Measurements from ENCODE around the gene SNU13. TPM values are rescaled to one million over a fixed set of nuclear protein-coding genes. Genes with fewer than 3 reads are reported as not detected.
"Not testable (repeated sequence)": the region's sequence is repeated elsewhere in the genome, so short reads cannot be mapped to it uniquely, and the experiment has no call there.

Gene SNU13
- total RNA-seq, 3 donors from 2014 or later, result 97.9 to 145 (median 127) TPM

DNA sequence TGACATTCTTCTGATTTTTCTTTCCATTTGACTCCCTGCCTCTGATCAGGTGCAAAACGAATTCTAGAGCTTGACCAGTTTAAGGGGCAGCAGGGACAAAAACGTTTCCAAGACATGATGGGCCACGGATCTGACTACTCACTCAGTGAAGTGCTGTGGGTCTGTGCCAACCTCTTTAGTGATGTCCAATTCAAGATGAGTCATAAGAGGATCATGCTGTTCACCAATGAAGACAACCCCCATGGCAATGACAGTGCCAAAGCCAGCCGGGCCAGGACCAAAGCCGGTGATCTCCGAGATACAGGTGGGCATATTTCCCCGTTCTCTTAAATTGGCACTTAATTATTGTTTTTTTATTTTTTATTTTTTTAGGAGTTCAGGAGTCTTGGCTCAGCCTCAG, 52.2 kb downstream of the SNU13 start:
- no peak overlapping the region for H3K4me3 ChIP-seq
- DNase-seq (ENCODE audit: low spot score in 2 of 2), result no peak
- no peaks in the 10 kb centered on the region for H3K27me3 ChIP-seq
- intact Hi-C loops (cut with DNase I; ENCODE audit: low total_unique reads), result no loop called here
- no peak overlapping the region for H3K27ac ChIP-seq
- H3K4me1 ChIP-seq, result no peaks in the 10 kb centered on the region
- H3K36me3 ChIP-seq, result no peaks in the 10 kb centered on the region
- no peaks in the 10 kb centered on the region for H3K9me3 ChIP-seq
- TF ChIP-seq, protein P1, sequence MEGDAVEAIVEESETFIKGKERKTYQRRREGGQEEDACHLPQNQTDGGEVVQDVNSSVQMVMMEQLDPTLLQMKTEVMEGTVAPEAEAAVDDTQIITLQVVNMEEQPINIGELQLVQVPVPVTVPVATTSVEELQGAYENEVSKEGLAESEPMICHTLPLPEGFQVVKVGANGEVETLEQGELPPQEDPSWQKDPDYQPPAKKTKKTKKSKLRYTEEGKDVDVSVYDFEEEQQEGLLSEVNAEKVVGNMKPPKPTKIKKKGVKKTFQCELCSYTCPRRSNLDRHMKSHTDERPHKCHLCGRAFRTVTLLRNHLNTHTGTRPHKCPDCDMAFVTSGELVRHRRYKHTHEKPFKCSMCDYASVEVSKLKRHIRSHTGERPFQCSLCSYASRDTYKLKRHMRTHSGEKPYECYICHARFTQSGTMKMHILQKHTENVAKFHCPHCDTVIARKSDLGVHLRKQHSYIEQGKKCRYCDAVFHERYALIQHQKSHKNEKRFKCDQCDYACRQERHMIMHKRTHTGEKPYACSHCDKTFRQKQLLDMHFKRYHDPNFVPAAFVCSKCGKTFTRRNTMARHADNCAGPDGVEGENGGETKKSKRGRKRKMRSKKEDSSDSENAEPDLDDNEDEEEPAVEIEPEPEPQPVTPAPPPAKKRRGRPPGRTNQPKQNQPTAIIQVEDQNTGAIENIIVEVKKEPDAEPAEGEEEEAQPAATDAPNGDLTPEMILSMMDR (IDR thresholded peaks at IDR 0.05), result no peak
- TF ChIP-seq POLR2A (IDR thresholded peaks at IDR 0.05), result no peak
- TF ChIP-seq POLR2AphosphoS5 (IDR thresholded peaks at IDR 0.05), result no peak

- H3K27ac ChIP-seq; H3K4me1 ChIP-seq; H3K4me3 ChIP-seq; intact Hi-C loops (cut with DNase I; ENCODE audit: low total_unique reads); H3K9me3 ChIP-seq; H3K27me3 ChIP-seq; H3K36me3 ChIP-seq; DNase-seq (ENCODE audit: low spot score in 2 of 2): not testable (repeated sequence)
Measured at GRCh38 chr22:41634610-41635009, 54.1 kb downstream of the SNU13 start.

- H3K36me3 ChIP-seq; intact Hi-C loops (cut with DNase I; ENCODE audit: low total_unique reads): not testable (repeated sequence)
Measured at GRCh38 chr22:41631615-41632014, 57.1 kb downstream of the SNU13 start.

GRCh38 chr22:41631115-41631514, 57.6 kb downstream of the SNU13 start:
- DNase-seq (ENCODE audit: low spot score in 2 of 2); H3K27ac ChIP-seq; H3K36me3 ChIP-seq; H3K4me3 ChIP-seq; H3K4me1 ChIP-seq; intact Hi-C loops (cut with DNase I; ENCODE audit: low total_unique reads); H3K27me3 ChIP-seq; H3K9me3 ChIP-seq: not testable (repeated sequence)

More at GRCh38 chr22:41631615-41632014, 57.1 kb downstream of the SNU13 start:
- H3K9me3 ChIP-seq; H3K27me3 ChIP-seq; H3K27ac ChIP-seq; H3K4me1 ChIP-seq; DNase-seq (ENCODE audit: low spot score in 2 of 2); H3K4me3 ChIP-seq: not testable (repeated sequence)

DNA sequence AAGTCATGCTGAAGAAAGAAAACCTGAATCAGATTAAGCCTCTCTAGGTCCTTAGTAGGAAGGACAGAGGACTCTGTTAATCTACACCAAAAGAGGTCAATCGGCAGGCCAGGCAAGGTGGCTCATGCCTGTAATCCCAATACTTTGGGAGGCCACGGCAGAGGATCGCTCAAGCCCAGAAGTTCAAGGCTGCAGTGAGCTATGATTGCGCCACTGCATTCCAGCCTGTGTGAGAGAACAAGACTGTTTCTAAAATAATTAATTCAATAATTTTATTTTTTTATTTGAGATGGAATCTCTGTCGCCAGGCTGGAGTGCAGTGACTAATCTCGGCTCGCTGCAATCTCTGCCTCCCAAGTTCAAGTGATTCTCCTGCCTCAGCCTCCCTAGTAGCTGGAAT, 63.1 kb downstream of the SNU13 start:
- no peaks in the 10 kb centered on the region for H3K36me3 ChIP-seq
- TF ChIP-seq POLR2AphosphoS5 (IDR thresholded peaks at IDR 0.05), result no peak
- TF ChIP-seq, protein P1 (IDR thresholded peaks at IDR 0.05), result no peak
- no peak for TF ChIP-seq POLR2A (IDR thresholded peaks at IDR 0.05)
- no peak overlapping the region for H3K4me3 ChIP-seq
- no peaks in the 10 kb centered on the region for H3K27me3 ChIP-seq
- intact Hi-C loops (cut with DNase I; ENCODE audit: low total_unique reads), result no loop called here
- peaks cover 3 to 7% of the 10 kb centered on the region in 2 donors for H3K4me1 ChIP-seq
- no peaks in the 10 kb centered on the region for H3K9me3 ChIP-seq
- DNase-seq (ENCODE audit: low spot score in 2 of 2), result no peak
- H3K27ac ChIP-seq, result no peak overlapping the region

Other genes with a start within 250 kb of the SNU13 start
- 10 to 100 TPM; 28.8 to 61.9 (median 45.8) TPM for gene TOB2, start 242.1 kb downstream of the SNU13 start, total RNA-seq
- 10 to 100 TPM; 42.0 to 46.0 (median 43.8) TPM for gene PHF5A, start 220.2 kb downstream of the SNU13 start, total RNA-seq
- gene ACO2, start 219.8 kb downstream of the SNU13 start, total RNA-seq, result 10 to 100 TPM; 58.1 to 92.2 (median 65.2) TPM
- gene POLR3H, start 144.4 kb downstream of the SNU13 start, total RNA-seq, result 10 to 100 TPM; 18.2 to 26.5 (median 20.2) TPM
- 1 to 10 TPM in 2 of 3 donors, not detected in 1; 1.6 to 1.9 TPM for gene CSDC2, start 127.9 kb downstream of the SNU13 start, total RNA-seq
- 10 to 100 TPM; 42.7 to 74.1 (median 48.5) TPM for gene PMM1, start 99.0 kb downstream of the SNU13 start, total RNA-seq
- gene DESI1, start 67.8 kb downstream of the SNU13 start, total RNA-seq, result 10 to 100 TPM; 17.0 to 23.5 (median 21.0) TPM
- 100 to 1,000 TPM; 194 to 232 (median 220) TPM for gene XRCC6, start 67.6 kb downstream of the SNU13 start, total RNA-seq
- gene MEI1, start 10.6 kb upstream of the SNU13 start, total RNA-seq, result 10 to 100 TPM in 1 of 3 donors, 1 to 10 TPM in 2; 1.3 to 12.1 (median 4.3) TPM
- 10 to 100 TPM in 2 of 3 donors, 1 to 10 TPM in 1; 4.0 to 12.3 (median 10.8) TPM for gene CCDC134, start 111.8 kb upstream of the SNU13 start, total RNA-seq
- gene SREBF2, start 144.2 kb upstream of the SNU13 start, total RNA-seq, result 10 to 100 TPM; 20.8 to 33.5 (median 32.1) TPM
- not detected for gene SHISA8, start 226.2 kb upstream of the SNU13 start, total RNA-seq
- gene TNFRSF13C, start 237.9 kb upstream of the SNU13 start, total RNA-seq, result under 1 TPM; under 0.01 to 0.33 (median 0.15) TPM